ENCODE results near the gene GBA3. TPM values are rescaled to one million over a fixed set of nuclear protein-coding genes. Genes with fewer than 3 reads are reported as not detected.

Gene GBA3
- polyA plus RNA-seq, 1 experiment, result not detected

GRCh38 chr4:22719218-22719617, 26.5 kb downstream of the GBA3 start:
- no peaks in the 10 kb centered on the region for H3K9me3 ChIP-seq (ENCODE audit: control insufficient read depth, insufficient read depth, low read length)
- no peak overlapping the region for H3K27ac ChIP-seq (ENCODE audit: low read depth, low read length)
- POLR2A ChIA-PET, result no interaction called here
- no peak overlapping the region for H3K4me3 ChIP-seq (ENCODE audit: low read depth, low read length)
- CTCF ChIA-PET, result no interaction called here
- no peaks in the 10 kb centered on the region for H3K27me3 ChIP-seq (ENCODE audit: control insufficient read depth, insufficient read depth, low read length)
- TF ChIP-seq CTCF (IDR thresholded peaks at IDR 0.05; ENCODE audit: low read depth, low read length), result no peak
- DNase-seq (ENCODE audit: low read depth, low spot score), result no peak

DNA sequence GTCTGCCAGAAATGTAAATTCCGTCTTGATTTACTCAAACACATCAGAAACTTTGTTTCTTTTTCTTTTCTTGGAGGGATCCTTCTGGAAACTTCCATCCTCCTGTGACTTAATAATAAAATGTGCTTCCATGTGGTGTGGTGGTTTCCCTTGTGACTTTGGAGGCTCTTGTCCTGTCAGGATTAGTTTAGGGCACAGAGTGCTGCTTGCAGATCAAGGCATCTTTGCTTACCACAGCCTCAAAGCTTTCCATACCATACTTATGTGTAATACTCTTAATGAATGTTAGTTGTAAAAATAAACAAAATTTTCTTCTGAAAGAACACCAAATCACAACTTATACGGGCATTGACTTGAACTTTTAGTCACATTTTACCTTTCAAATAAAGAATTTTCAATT, 27.4 kb downstream of the GBA3 start:
- H3K27me3 ChIP-seq (ENCODE audit: control insufficient read depth, insufficient read depth, low read length), result no peaks in the 10 kb centered on the region
- H3K27ac ChIP-seq (ENCODE audit: low read depth, low read length), result no peak overlapping the region
- ChIA-PET CTCF (no interaction called here), POLR2A (no interaction called here)
- no peak for TF ChIP-seq CTCF (IDR thresholded peaks at IDR 0.05; ENCODE audit: low read depth, low read length)
- no peaks in the 10 kb centered on the region for H3K9me3 ChIP-seq (ENCODE audit: control insufficient read depth, insufficient read depth, low read length)
- H3K4me3 ChIP-seq (ENCODE audit: low read depth, low read length), result no peak overlapping the region
- DNase-seq (ENCODE audit: low read depth, low spot score), result no peak

DNA sequence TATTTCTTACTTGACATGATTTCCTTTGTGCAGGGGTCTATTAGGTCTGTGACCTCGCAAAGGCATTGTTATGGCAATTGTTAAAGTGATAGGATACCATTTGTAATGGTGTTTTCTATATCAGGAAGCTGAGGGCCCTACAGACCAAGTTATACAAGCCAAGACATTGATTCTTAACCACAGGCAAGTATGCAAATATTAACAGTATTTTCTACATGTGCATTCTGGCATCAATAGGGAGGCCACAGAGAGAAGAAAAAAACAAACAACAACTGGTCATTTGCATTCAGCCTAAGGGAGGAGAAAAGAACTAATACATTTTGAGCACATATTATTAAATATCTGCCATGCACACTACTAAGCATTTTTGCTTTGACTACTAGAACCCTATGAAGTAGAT, 28.5 kb downstream of the GBA3 start:
- ChIA-PET POLR2A (no interaction called here), CTCF (no interaction called here)
- Histone ChIP-seq H3K27ac (ENCODE audit: low read depth, low read length) (no peak overlapping the region), H3K27me3 (ENCODE audit: control insufficient read depth, insufficient read depth, low read length) (no peaks in the 10 kb centered on the region), H3K9me3 (ENCODE audit: control insufficient read depth, insufficient read depth, low read length) (no peaks in the 10 kb centered on the region), H3K4me3 (ENCODE audit: low read depth, low read length) (no peak overlapping the region)
- DNase-seq (ENCODE audit: low read depth, low spot score), result no peak
- no peak for TF ChIP-seq CTCF (IDR thresholded peaks at IDR 0.05; ENCODE audit: low read depth, low read length)

DNA sequence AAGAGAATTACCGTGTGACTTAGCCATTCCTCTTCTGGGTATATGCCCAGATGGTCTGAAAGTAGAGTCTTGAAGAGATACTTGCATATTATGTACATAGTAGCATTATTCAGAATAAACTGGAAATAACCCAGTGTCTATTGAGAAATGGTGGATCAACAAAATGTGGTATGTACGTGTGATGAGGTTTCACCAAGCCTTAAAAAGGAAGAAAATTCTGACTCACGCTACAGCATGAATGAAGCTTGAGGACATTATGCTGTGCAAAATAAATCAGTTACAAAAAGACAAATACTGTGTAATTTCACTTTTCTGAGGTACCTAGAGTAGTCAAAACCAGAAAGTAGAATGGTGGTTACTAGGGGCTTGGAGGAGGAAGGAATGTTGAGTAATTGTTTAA, 37.3 kb downstream of the GBA3 start:
- Histone ChIP-seq H3K4me3 (ENCODE audit: low read depth, low read length) (no peak overlapping the region), H3K9me3 (ENCODE audit: control insufficient read depth, insufficient read depth, low read length) (no peaks in the 10 kb centered on the region), H3K27ac (ENCODE audit: low read depth, low read length) (no peak overlapping the region), H3K27me3 (ENCODE audit: control insufficient read depth, insufficient read depth, low read length) (no peaks in the 10 kb centered on the region)
- TF ChIP-seq CTCF (IDR thresholded peaks at IDR 0.05; ENCODE audit: low read depth, low read length), result no peak
- POLR2A ChIA-PET, result no interaction called here
- DNase-seq (ENCODE audit: low read depth, low spot score), result no peak
- CTCF ChIA-PET, result no interaction called here

- H3K9me3 ChIP-seq (ENCODE audit: control insufficient read depth, insufficient read depth, low read length), result no peaks in the 10 kb centered on the region
- H3K27me3 ChIP-seq (ENCODE audit: control insufficient read depth, insufficient read depth, low read length), result no peaks in the 10 kb centered on the region
- H3K4me3 ChIP-seq (ENCODE audit: low read depth, low read length), result no peak overlapping the region
- no peak overlapping the region for H3K27ac ChIP-seq (ENCODE audit: low read depth, low read length)
- ChIA-PET POLR2A (no interaction called here), CTCF (no interaction called here)
- no peak for DNase-seq (ENCODE audit: low read depth, low spot score)
- TF ChIP-seq CTCF (IDR thresholded peaks at IDR 0.05; ENCODE audit: low read depth, low read length), result no peak
Measured at GRCh38 chr4:22733816-22734215, 41.1 kb downstream of the GBA3 start.
